Neural crest cell (in vitro differentiated cells): ENCODE data around the gene COMTD1. TPM values are rescaled to one million over a fixed set of nuclear protein-coding genes. Genes with fewer than 3 reads are reported as not detected.
"Not testable (repeated sequence)": the region's sequence is repeated elsewhere in the genome, so short reads cannot be mapped to it uniquely, and the experiment has no call there.

ENCODE experiments used
- DNase-seq: peaks from one replicate; pipeline ENCODE4 v3.0.0; 2021; ENCODE audit warnings: low read depth, mixed read lengths, low spot score
- H3K27ac Mint-ChIP-seq: one replicate; pipeline ENCODE4 v1.8.0; 2021; ENCODE audit warnings: mild to moderate bottlenecking, mixed read lengths; ENCODE audit not compliant: unreplicated experiment
- H3K27me3 Mint-ChIP-seq: 2 replicates; pipeline ENCODE4 v1.8.0; 2021; ENCODE audit warnings: low read depth, mild to moderate bottlenecking, mixed read lengths
- H3K36me3 Mint-ChIP-seq: 2 replicates; pipeline ENCODE4 v1.8.0; 2021; ENCODE audit warnings: low read depth, mild to moderate bottlenecking, mixed read lengths
- H3K4me1 Mint-ChIP-seq: 2 replicates; pipeline ENCODE4 v1.8.0; 2021; ENCODE audit warnings: mixed read lengths
- H3K4me3 Mint-ChIP-seq: one replicate; pipeline ENCODE4 v1.8.0; 2021; ENCODE audit warnings: mild to moderate bottlenecking, mixed read lengths
- H3K9me3 Mint-ChIP-seq: 2 replicates; pipeline ENCODE4 v1.8.0; 2021; ENCODE audit warnings: mixed read lengths
- CTCF ChIP-seq: fragments of 200-600 bp; sonication (generic); conservative IDR thresholded peaks from 2 replicates; pipeline ENCODE4 v1.5.0; 2021; ENCODE audit warnings: antibody characterized with exemption, mild to moderate bottlenecking
- total RNA-seq: library from RNA; stranded (reverse); gene quantifications from 2 replicates; pipeline ENCODE4 v1.2.1, GENCODE V29; 2021

COMTD1 gene
- total RNA-seq, 1 donor from 2014 or later, result 4.7 TPM

- no peak overlapping the region for H3K27ac Mint-ChIP-seq
- no peak for TF ChIP-seq CTCF
These were observed 29.8 kb downstream of the COMTD1 start for GRCh38 chr10:75205908-75206307.

DNA sequence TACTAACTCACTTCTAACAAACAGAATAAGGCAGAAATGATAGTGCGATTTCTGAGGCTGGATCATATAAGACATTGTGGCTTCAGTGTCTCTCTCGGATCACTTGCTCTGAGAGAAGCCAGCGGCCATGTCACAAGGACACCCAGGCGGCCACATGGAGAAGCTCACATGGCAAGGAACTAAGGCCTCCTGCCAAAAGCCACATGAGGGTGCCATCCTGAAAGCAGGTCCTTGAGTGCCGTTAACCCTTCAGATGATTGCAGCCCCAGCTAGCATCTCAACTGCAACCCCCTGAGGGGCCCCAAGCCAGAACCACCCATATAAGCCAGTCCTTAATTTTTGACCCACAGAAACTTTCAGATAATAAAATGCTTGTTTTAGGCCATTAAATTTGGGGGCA, 32.0 kb downstream of the COMTD1 start:
- Mint-ChIP-seq H3K4me3 (peak overlapping the region; percentile 51), H3K4me1 (no peaks in the 10 kb centered on the region), H3K36me3 (no peaks in the 10 kb centered on the region), H3K27ac (no peak overlapping the region), H3K9me3 (no peaks in the 10 kb centered on the region), H3K27me3 (no peaks in the 10 kb centered on the region)
- no peak for TF ChIP-seq CTCF
- DNase-seq, result no peak

More at GRCh38 chr10:75205908-75206307, 29.8 kb downstream of the COMTD1 start:
- H3K4me1 Mint-ChIP-seq, result peaks cover 4% of the 10 kb centered on the region
- no peak for DNase-seq
- H3K4me3 Mint-ChIP-seq, result no peak overlapping the region
- no peaks in the 10 kb centered on the region for H3K27me3 Mint-ChIP-seq
- H3K9me3 Mint-ChIP-seq, result no peaks in the 10 kb centered on the region
- H3K36me3 Mint-ChIP-seq, result no peaks in the 10 kb centered on the region

- H3K4me3 Mint-ChIP-seq, H3K27ac Mint-ChIP-seq, H3K4me1 Mint-ChIP-seq, DNase-seq, H3K36me3 Mint-ChIP-seq, H3K27me3 Mint-ChIP-seq, H3K9me3 Mint-ChIP-seq: not testable (repeated sequence)
These were observed 32.6 kb downstream of the COMTD1 start for GRCh38 chr10:75203046-75203620.

- Mint-ChIP-seq H3K27ac (peak overlapping the region; percentile 69), H3K9me3 (no peaks in the 10 kb centered on the region), H3K4me1 (peaks cover 8% of the 10 kb centered on the region), H3K36me3 (no peaks in the 10 kb centered on the region), H3K27me3 (no peaks in the 10 kb centered on the region), H3K4me3 (peak overlapping the region; percentile 41)
- TF ChIP-seq CTCF, result no peak
- no peak for DNase-seq
These were observed 33.3 kb downstream of the COMTD1 start for GRCh38 chr10:75202321-75203045.

- no peaks in the 10 kb centered on the region for H3K27me3 Mint-ChIP-seq
- peak overlapping the region; percentile 69 for H3K27ac Mint-ChIP-seq
- H3K9me3 Mint-ChIP-seq, result no peaks in the 10 kb centered on the region
- peaks cover 14% of the 10 kb centered on the region for H3K4me1 Mint-ChIP-seq
- no peaks in the 10 kb centered on the region for H3K36me3 Mint-ChIP-seq
- no peak for TF ChIP-seq CTCF
- H3K4me3 Mint-ChIP-seq, result no peak overlapping the region
- no peak for DNase-seq
These were observed 33.9 kb downstream of the COMTD1 start for GRCh38 chr10:75201793-75202307.

- not testable (repeated sequence) for H3K9me3 Mint-ChIP-seq, H3K4me3 Mint-ChIP-seq, H3K27me3 Mint-ChIP-seq, H3K36me3 Mint-ChIP-seq, H3K27ac Mint-ChIP-seq, DNase-seq
- H3K4me1 Mint-ChIP-seq, result peaks cover 17% of the 10 kb centered on the region
These were observed 35.8 kb downstream of the COMTD1 start for GRCh38 chr10:75199949-75200348.
